SIG-M5 treated with dmso at 0.1 percent for 504 hours (cell line): ENCODE results near the gene NQO1.
"Not testable (repeated sequence)": the region's sequence is repeated elsewhere in the genome, so short reads cannot be mapped to it uniquely, and the experiment has no call there.

ENCODE experiments used
- DNase-seq: peaks from one replicate; lab custom pipeline; 2025; ENCODE audit not compliant: unreplicated experiment; lab: John Stamatoyannopoulos, UW

Gene NQO1

GRCh38 chr16:69726313-69727060 is at the start of gene NQO1:
Gene NQO1, minus strand, starts transcription at chr16:69726560. Its CDS starts 121 bp downstream, at chr16:69726439.
- DNase-seq, result peak; percentile 95

- no peak for DNase-seq
Observed at GRCh38 chr16:69775563-69775962, 49.2 kb upstream of the NQO1 start.

GRCh38 chr16:69773260-69773947 is 47.0 kb upstream of the NQO1 start:
- DNase-seq, result no peak

DNA sequence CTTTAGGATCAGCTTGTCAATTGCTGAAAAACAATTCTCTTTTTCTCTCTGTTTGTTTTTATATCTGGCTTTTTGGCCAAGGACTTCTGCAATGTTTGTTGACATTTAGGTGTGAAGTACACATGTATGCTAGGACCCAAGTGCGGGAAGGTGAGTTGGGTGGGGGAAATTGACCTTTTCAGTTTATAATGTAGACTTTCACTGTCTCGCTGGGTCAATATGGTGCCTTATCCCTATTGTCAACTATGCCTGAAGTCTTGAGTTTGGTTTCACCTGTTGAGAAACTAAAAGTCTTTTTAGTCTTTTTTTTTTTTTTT is 45.2 kb upstream of the NQO1 start:
- DNase-seq, result no peak

DNA sequence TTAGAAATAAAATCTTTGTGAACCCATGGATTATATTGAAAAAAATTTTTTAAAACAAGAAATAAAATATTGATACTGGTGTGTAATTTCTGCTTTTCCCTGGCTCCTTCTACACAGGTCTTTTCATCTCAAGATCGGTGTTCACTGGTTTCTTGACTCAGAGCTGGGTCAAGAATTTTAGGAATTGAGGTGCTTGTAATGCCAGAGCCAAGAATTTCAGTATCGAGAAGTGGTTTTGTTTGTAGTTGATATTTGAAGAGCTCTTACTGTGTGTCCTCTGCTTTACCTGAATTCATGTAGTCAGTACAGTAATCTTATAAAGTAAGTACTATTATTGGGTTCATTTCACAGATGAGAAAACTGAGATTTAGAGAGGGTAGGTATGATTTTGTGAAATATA is 43.0 kb upstream of the NQO1 start:
- DNase-seq, result no peak

DNA sequence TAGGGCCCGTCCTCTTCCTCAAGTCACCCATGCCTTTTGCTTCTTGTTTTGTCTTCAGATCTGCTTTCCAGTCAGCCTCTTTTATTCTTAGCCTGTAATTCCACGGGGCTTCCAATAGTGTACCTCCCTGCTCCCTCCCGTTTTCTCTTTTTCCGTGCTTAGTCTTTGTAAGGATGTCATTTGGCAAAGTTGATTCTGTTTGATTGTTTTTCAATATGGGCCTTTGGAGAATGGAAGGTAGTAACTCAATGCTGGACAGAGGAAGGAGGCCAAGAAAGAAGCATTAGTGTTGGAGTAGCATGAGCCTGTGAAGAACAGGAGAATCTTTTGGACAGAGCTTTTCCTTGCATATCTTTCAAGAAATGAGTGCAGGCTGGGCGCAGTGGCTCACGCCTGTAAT is 42.3 kb upstream of the NQO1 start:
- DNase-seq, result no peak

GRCh38 chr16:69767459-69768229 is 41.3 kb upstream of the NQO1 start:
- no peak for DNase-seq

DNA sequence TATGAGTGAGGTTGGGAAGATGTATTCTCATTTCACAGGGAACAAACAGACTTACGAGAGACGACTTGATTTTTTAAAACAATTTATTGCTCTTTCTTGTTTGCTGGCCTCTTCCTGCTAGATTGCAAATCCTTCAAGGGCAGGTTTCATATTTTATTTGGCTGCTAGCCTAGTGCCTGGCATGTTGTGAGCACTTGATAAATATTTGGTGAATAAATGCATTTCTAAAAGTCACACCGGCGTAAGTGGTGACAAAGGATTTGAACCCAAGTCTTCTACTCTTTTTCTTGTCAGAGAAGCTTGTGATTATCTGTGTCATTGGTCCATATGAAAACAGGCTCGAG is 37.2 kb upstream of the NQO1 start:
- no peak for DNase-seq

- peak; percentile 42 for DNase-seq
Observed at GRCh38 chr16:69762814-69763598, 36.6 kb upstream of the NQO1 start.

DNA sequence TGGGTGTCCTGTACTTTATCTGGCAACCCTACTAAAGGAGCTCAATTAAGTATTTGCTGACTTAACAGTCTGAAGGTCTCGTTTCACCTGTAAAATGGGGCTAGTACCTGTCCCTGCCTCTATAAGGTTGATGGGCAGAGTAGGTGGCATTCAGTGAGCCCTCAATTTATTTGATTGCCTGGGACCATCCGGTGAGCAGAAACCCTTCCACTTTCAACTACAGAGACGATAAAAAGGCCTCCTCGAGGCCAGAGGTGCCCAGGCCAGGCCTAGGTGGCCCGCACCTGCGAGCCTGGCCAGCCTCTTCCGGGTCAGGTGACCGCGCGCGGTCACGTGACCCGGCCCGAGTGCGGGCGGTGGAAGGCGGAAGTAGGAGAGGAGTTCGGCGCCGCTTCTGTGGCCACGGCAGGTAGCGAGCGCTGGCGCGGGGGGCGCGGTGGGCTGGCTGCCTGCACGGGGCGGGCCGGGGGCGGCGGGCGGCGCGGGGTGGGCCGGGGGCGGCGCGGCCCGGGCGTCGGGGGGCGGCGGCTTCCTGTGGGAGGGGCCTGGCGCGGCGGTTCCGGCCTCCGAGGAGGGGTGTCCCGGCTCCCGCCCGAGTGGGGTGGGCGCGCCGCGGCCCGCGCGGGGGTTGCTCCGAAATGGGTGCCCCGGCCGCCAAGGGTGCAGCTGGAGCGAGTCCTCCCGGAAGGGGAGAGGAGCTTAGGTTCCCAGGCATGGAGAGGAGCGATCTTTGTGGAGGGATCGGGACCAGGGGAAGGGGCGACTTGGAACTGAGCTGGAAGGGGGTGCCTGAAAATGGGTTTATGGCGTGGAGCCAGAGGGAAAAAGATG is 35.8 kb upstream of the NQO1 start, which contains the start of gene WWP2:
WWP2 (plus strand) TSS at position 350 of the 831 bp plus-strand sequence. CDS start 24,679 bp downstream, outside the sequence.
- peak; percentile 69 for DNase-seq

DNA sequence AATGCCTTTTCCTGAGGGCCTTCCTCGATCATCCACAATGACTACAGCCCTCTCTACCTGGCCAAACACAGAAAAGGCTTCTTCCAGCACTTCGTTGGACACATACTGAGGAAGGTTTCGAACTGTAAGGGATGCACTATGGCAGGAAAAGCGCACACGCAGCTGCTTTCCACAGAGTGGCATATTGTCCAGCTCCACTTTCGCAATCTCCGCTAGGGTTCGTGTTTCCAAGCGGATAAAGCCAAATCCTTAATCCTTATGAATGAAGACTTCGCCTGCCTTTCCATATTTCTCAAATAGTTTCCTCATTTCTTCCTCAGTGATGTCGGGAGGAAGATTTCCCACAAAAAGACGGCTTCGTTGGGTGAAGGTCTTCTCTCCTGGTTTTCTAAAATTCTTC is 31.0 kb upstream of the NQO1 start:
- not testable (repeated sequence) for DNase-seq

DNA sequence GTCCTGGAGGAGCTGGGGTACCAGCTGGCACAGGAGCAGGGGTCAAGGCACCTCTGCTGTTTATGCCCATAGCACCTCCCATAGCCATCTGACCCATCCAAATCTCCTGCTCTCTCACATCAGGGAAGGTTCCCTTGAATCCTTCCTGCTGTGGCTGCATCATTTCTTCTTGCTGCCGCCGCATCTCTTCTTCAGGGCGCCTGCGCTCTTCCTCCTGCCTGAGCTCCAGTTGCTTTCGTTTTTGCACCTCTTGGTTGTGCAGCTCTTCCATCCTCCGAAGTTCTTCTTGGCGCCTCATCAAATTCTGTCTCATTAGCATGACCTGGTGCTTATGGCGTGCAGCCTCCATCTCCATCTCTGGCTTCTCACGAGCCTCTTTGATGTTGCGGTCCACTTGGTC is 30.3 kb upstream of the NQO1 start:
- no peak for DNase-seq

- peak; percentile 91 for DNase-seq
Observed at GRCh38 chr16:69754469-69755310, 28.3 kb upstream of the NQO1 start, which contains the start of gene NOB1. Gene NOB1, minus strand, starts transcription at chr16:69754926. Its CDS starts 16 bp downstream, at chr16:69754910.

DNA sequence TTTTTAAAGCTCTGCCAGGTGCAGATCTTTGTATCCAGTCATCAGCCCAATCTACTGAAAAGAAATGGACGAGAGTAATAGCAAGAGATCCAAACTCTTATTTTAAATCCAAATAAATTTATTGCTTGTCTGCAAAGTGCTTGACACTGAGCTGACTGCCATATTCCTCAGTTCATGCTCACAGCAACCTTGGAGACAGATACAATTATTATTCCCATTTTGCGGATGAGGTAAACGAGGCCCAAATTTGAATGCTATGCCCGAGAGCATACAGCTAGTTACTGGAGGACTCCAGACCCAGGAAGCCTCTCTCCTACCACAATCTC is 27.7 kb upstream of the NQO1 start:
- DNase-seq, result no peak

DNA sequence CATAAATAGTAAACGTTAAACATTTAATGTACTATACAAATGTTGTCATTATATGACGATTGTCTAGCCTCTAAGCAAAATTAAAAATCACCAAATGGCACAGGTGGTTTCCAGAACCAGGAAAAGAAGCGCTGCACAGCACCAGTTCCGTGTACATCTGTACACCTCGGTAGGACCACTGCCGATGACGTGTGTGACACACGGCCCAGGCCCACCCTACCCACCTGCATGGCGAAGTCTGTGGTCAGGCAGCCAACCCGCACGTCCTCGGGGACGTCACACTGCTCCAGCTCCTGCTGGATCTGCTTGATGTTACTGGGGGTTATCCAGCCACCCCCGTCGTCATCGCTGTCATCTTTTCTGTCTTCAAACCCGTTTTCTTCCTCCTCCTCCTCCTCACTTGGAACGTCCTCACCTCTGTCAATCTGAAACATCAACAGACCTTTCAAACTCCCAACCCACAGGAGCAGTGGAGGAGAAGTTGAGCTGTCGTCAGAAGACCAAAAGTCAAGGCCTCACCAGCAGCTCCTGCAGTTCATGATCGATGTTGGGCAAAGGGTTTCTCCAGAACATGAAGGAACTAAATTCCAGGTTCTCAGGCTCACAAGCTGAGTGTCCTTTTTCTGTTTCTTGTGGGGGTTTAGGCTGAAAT is 22.5 kb upstream of the NQO1 start:
- DNase-seq, result no peak

- no peak for DNase-seq
Observed at GRCh38 chr16:69747115-69747514, 20.8 kb upstream of the NQO1 start.

DNA sequence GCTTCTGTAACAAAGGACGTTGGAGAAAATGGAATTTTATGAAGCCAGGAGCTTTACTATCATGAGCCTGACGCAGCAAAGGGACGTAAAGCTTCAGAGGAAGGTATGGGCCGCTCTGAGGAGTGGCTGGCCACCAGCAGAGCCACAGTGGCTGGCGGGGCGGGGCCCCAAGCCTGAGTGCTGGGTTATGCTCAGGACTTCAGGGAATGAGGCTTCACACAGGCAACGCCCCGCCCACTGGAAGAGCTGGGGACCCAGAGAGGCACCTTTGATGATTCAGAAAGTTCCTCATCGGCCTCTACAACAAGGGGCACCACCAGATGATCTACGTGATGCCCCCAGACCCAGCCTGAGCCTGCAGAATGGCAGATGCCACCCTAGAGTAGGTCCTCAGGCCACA is 19.6 kb upstream of the NQO1 start:
- no peak for DNase-seq

DNA sequence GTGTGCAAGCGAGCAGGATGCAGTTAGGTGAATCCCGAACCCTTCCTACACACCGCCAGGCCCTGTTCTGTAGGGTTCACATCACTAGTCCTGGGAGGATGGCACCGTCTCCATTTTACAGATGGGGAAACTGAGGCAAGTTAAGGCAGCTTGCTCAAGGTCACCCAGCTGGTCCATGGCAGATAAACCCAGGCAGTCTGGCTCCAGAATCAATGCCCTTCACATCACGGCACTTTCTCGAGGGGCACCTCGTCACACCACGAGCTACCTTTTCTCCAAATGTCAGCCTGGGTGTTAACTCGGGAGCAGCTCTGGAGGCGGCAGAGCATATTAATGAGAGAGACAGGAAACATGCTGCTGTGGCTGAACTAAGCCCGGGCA is 18.9 kb upstream of the NQO1 start:
- no peak for DNase-seq
